VCaP (cell line): ENCODE data around the gene RIT2.

Source experiments
- H3K27ac ChIP-seq: fragments of 450-650 bp; 2 replicates; pipeline ENCODE4 v1.5.1; 2017
- TF ChIP-seq, protein P1 (sequence below): fragments of 450-650 bp; conservative IDR thresholded peaks from 2 replicates; pipeline ENCODE4 v1.5.1; 2017; ENCODE audit warnings: mild to moderate bottlenecking, moderate library complexity

Gene RIT2

DNA sequence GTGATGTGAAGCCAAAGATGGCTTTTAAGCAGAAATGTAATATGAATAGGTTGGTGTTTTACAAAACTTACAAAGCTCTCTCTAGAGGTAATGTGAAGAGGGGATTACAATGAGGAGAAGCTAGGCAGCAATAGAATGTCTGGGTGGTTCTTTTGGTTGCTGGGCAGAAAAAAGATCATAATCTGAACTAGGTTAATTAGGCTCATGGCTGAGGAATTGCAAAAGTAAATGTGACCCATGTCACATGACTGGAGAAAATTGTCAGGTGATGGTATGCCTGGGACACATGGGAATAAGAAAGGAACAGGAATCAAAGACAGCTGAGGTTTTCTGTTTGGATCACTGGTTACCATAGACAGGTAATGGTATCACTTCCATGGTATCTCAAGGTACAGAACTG, 7.5 kb upstream of the RIT2 start:
- TF ChIP-seq, protein P1, sequence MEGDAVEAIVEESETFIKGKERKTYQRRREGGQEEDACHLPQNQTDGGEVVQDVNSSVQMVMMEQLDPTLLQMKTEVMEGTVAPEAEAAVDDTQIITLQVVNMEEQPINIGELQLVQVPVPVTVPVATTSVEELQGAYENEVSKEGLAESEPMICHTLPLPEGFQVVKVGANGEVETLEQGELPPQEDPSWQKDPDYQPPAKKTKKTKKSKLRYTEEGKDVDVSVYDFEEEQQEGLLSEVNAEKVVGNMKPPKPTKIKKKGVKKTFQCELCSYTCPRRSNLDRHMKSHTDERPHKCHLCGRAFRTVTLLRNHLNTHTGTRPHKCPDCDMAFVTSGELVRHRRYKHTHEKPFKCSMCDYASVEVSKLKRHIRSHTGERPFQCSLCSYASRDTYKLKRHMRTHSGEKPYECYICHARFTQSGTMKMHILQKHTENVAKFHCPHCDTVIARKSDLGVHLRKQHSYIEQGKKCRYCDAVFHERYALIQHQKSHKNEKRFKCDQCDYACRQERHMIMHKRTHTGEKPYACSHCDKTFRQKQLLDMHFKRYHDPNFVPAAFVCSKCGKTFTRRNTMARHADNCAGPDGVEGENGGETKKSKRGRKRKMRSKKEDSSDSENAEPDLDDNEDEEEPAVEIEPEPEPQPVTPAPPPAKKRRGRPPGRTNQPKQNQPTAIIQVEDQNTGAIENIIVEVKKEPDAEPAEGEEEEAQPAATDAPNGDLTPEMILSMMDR: no peak
- H3K27ac ChIP-seq: no peak overlapping the region

DNA sequence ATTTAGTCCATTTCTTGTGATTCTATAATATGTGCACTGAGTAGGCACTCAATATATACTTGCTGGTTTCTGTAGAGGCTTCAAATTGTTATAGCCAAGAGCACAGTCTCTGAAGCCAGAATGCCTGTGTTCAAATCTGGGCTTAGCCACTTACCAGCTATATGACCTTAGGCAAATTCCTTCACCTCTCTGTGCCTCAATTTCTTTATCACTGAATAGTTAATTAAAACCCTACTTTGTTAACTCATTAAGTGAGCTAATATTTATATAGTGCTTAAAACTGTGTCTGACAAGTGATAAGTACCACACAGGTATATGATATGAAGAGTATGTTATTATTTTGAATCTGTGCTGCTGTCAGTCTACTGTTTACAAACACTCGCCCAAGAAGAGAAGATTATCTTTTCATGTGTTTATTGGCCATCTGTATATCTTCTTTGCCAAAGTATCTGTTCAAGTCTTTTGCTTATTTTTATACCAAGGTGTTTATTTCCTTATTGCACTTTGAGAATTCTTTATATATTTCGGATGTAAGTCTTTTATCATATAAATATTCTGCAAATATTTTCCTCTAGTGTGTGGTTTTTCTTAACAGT, 1.3 kb upstream of the RIT2 start:
- no peak overlapping the region for H3K27ac ChIP-seq
- TF ChIP-seq, protein P1: no peak

DNA sequence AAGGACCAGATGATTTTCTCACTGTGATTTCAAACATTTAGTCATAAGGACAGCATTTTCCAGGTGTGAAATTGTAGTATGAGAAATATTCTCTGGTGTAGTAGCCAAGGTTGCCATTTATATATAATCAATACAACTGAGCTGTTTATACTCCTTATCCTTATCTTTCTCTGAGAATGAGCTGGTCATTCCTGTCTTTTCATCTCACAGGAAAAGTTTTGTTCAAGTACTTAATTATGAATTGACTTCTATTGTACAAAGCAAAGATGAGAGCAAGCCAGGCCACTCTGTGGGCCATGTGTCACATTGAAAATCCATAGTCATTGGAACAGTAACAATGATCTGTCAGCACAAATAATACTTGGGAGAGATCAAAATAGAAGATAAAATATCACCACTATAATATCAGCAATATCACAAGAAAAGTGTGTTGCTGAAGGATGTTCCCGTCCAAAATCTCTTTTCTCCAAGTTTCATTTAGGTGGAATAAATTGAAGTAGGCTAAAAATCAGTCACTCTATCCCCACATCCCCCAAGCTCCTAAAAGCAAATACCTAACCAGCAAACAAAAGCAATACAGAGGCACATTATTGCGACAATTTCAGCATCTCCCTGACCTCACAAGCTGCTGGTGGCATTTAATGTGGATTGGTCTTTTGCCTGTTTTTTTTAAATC, 2.1 kb downstream of the RIT2 start:
- H3K27ac ChIP-seq: no peak overlapping the region
- TF ChIP-seq, protein P1: no peak

DNA sequence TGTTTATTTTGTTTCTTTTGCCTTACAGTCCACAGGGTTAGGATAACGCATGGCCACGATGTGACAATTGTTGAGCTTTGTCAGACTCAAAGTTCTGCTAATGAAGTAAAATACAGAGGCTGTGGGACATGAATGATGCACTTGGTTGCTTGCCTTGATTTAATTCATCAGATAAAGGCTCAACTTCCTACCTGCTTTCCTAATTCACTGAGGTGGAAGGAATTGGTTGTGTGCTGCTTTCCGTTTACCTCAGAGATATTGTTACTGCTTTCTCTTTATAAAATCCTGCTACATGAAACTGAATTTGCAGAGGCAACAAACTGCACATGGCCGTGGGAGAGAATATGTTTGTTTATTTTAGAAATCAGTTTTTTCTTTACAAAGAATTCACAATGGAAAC, 6.6 kb downstream of the RIT2 start:
- TF ChIP-seq, protein P1: no peak
- H3K27ac ChIP-seq: no peak overlapping the region

DNA sequence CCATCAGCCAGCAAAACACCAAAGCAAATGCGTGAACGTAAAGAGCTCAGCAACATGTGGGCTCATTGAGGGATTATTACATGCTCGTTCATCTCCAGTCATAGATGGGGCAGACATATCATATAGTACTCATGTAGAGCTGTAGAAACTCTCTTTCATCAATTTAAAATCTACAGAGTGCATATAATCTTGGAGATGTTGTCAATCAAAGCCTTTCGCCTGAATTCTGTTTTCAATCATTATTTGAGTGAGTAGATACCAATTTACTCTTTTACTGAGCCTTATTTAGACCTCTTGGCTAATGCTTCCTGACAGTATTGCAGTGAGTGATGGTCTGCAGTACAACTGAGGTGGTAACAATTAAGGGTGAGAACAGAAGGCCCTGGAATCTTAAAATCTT, 7.0 kb downstream of the RIT2 start:
- H3K27ac ChIP-seq: no peak overlapping the region
- TF ChIP-seq, protein P1: no peak

DNA sequence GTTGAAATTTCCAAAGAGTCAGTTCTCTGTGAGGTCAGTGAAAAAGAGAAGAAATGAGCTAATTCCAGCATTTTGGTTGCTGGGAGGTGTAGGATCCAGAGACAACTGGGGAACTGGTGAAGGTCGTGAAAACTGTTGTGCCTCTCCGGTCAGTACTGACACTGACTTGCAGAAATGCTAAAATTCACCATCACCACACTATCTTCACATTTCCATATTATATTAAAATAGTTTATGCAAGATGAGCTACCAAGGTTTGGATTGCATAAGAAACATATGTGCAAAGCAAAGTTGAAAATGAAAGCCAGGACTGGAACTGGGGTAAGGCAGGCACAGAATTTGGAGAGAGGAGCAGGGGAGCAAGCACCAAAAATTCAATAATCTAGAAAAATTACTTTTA, 21.8 kb downstream of the RIT2 start:
- TF ChIP-seq, protein P1: no peak
- no peak overlapping the region for H3K27ac ChIP-seq

DNA sequence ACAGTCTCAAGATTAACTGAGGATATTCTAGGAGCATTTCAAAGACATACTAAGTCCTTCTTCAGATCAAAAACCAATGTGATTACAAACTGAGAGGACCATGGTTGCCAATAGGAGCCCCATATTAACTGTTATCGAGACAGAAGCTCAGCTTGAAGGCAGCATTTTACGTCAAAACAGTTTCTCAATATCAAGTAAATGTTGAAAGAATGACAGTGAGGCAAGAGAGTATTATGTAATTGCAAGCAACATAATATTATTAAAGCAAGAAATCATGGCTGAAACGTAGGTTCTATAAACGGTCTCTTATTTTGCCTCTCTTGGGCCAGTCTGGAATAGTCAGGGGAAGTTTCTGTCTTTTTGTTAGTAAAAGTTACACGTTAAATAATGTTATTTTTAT, 22.9 kb downstream of the RIT2 start:
- H3K27ac ChIP-seq: no peak overlapping the region
- TF ChIP-seq, protein P1: no peak
